Measurements from ENCODE around the gene P2RY10.

DNA sequence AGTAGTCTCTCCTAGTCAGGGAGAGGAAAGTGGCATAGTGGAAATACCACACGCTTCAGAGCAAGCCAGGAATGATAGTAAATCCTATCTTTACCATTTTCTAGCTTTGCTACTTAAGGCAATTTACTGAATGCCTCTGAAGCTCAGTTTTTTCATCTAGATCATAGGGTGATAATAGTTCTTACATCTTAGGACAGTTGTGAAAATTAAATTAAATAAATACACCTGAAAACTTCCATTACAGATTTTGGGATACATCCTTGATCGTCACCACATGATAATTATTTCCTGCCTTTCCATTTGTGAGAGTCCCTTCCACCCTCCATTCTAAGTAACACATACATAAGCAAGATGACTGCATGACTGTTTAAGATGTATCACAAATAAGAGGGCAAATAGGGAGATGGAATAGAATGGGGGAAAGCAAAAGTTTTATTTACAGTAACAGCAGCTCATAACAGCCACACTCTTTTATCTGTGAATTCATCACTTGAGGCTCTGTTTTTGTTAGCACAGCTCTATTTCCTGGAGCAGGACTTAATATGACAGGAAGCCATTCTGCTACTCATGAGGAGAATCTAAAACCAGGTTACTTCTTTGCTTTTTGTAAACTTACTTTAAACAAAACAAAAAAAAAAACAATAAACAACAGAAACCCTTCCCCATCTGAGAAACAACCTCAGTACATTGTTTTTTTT lies 13.4 kb downstream of the P2RY10 start:
- TF ChIP-seq POLR2A (IDR thresholded peaks at IDR 0.05; ENCODE audit: borderline replicate concordance, extremely low read depth, insufficient read depth, insufficient read length), result no peak
- no peak for TF ChIP-seq POLR2AphosphoS5 (IDR thresholded peaks at IDR 0.05; ENCODE audit: low read depth, low read length)
- TF ChIP-seq CTCF (IDR thresholded peaks at IDR 0.05 in 2 of 3, conservative IDR thresholded peaks at IDR 0.05 in 1 of 3; ENCODE audit: borderline replicate concordance in 1 of 3, insufficient read depth in 1 of 3, low read depth in 2 of 3, low read length in 2 of 3), result no peak
- TF ChIP-seq EZH2 (IDR thresholded peaks at IDR 0.05), result no peak
- no peak for TF ChIP-seq EGR1 (IDR thresholded peaks at IDR 0.05; ENCODE audit: low read depth)
- no peak for TF ChIP-seq SRF (IDR thresholded peaks at IDR 0.05; ENCODE audit: low read depth)
- TF ChIP-seq, protein P1, sequence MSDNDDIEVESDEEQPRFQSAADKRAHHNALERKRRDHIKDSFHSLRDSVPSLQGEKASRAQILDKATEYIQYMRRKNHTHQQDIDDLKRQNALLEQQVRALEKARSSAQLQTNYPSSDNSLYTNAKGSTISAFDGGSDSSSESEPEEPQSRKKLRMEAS (IDR thresholded peaks at IDR 0.05), result no peak
- TF ChIP-seq SP1 (IDR thresholded peaks at IDR 0.05; ENCODE audit: low read depth), result no peak
- TF ChIP-seq ZFX (IDR thresholded peaks at IDR 0.05), result no peak
